Glutamatergic neuron (in vitro differentiated cells): ENCODE data around the gene CORO2A. TPM values are rescaled to one million over a fixed set of nuclear protein-coding genes. Genes with fewer than 3 reads are reported as not detected.

Experiments
- DNase-seq: peaks from one replicate; pipeline ENCODE4 v3.0.0; 2022
- H3K27ac Mint-ChIP-seq: one replicate; pipeline ENCODE4 v1.8.0; 2020; ENCODE audit warnings: mild to moderate bottlenecking, mixed read lengths, inconsistent platforms; ENCODE audit not compliant: unreplicated experiment
- H3K27me3 Mint-ChIP-seq: one replicate; pipeline ENCODE4 v1.8.0; 2020; ENCODE audit warnings: mild to moderate bottlenecking, moderate library complexity, mixed read lengths, inconsistent platforms; ENCODE audit not compliant: unreplicated experiment
- H3K36me3 Mint-ChIP-seq: one replicate; pipeline ENCODE4 v1.8.0; 2020; ENCODE audit warnings: mild to moderate bottlenecking, mixed read lengths, inconsistent platforms; ENCODE audit not compliant: unreplicated experiment
- H3K4me1 Mint-ChIP-seq: one replicate; pipeline ENCODE4 v1.8.0; 2020; ENCODE audit warnings: mild to moderate bottlenecking, low read depth, mixed read lengths, inconsistent platforms; ENCODE audit not compliant: unreplicated experiment
- H3K4me3 Mint-ChIP-seq: one replicate; pipeline ENCODE4 v1.8.0; 2020; ENCODE audit warnings: mild to moderate bottlenecking, mixed read lengths, inconsistent platforms; ENCODE audit not compliant: unreplicated experiment
- H3K9me3 Mint-ChIP-seq: one replicate; pipeline ENCODE4 v1.8.0; 2020; ENCODE audit warnings: mild to moderate bottlenecking, moderate library complexity, mixed read lengths, inconsistent platforms; ENCODE audit not compliant: unreplicated experiment
- CTCF ChIP-seq: fragments of 200-600 bp; sonication (generic); IDR thresholded peaks from one replicate; pipeline ENCODE4 v1.5.0; 2021; ENCODE audit not compliant: partially characterized antibody, unreplicated experiment
- total RNA-seq: library from RNA; stranded (reverse); fragmentation: NEBNext Ultra II Directional; extraction: Animal tissue kit (Norgen Biotek cat#: 25700); gene quantifications from one replicate; pipeline ENCODE4 v1.2.1, GENCODE V29; 2021; ENCODE audit not compliant: unreplicated experiment

The CORO2A gene
- total RNA-seq, 1 donor from 2014 or later, result 23.9 TPM

- Mint-ChIP-seq H3K27me3 (peaks cover 1% of the 10 kb centered on the region), H3K9me3 (peaks cover 7% of the 10 kb centered on the region), H3K4me3 (no peak overlapping the region), H3K4me1 (peaks cover 15% of the 10 kb centered on the region), H3K36me3 (no peaks in the 10 kb centered on the region), H3K27ac (no peak overlapping the region)
- no peak for TF ChIP-seq CTCF
- DNase-seq, result no peak
Observed at GRCh38 chr9:98184326-98184725, 8.1 kb downstream of the CORO2A start.

GRCh38 chr9:98182889-98183599 is 9.4 kb downstream of the CORO2A start:
- Mint-ChIP-seq H3K27me3 (peaks cover 3% of the 10 kb centered on the region), H3K9me3 (peaks cover 8% of the 10 kb centered on the region), H3K4me1 (peaks cover 18% of the 10 kb centered on the region), H3K4me3 (no peak overlapping the region), H3K36me3 (no peaks in the 10 kb centered on the region), H3K27ac (no peak overlapping the region)
- TF ChIP-seq CTCF, result no peak
- no peak for DNase-seq

- Mint-ChIP-seq H3K4me1 (peaks cover 15% of the 10 kb centered on the region), H3K4me3 (no peak overlapping the region), H3K27me3 (peaks cover 3% of the 10 kb centered on the region), H3K27ac (no peak overlapping the region), H3K9me3 (peaks cover 8% of the 10 kb centered on the region), H3K36me3 (no peaks in the 10 kb centered on the region)
- DNase-seq, result no peak
- TF ChIP-seq CTCF, result no peak
Observed at GRCh38 chr9:98182069-98182820, 10.2 kb downstream of the CORO2A start.

GRCh38 chr9:98181746-98182068 is 10.7 kb downstream of the CORO2A start:
- peaks cover 8% of the 10 kb centered on the region for H3K9me3 Mint-ChIP-seq
- no peak overlapping the region for H3K27ac Mint-ChIP-seq

More at GRCh38 chr9:98181746-98182068, 10.7 kb downstream of the CORO2A start:
- DNase-seq, result no peak
- Mint-ChIP-seq H3K36me3 (no peaks in the 10 kb centered on the region), H3K4me1 (peaks cover 18% of the 10 kb centered on the region), H3K27me3 (peaks cover 3% of the 10 kb centered on the region), H3K4me3 (no peak overlapping the region)
- no peak for TF ChIP-seq CTCF
